Liver (tissue), 3 donors: ENCODE measurements around the gene PPL.

Experiments used
- ATF3 ChIP-seq: IDR thresholded peaks from 2 replicates; pipeline ENCODE4 v1.6.1; 2016; ENCODE audit warnings: antibody characterized with exemption
- CTCF ChIP-seq: fragments of 150-350 bp; IDR thresholded peaks from 2 replicates; pipeline ENCODE4 v1.5.1; 2017; ENCODE audit warnings: improper control_type of control experiment, low read depth, low read length; ENCODE audit not compliant: missing input control
- EGR1 ChIP-seq, 2 donors: IDR thresholded peaks; 2 replicates each; pipeline ENCODE4 v1.6.1; 2016 to 2018; ENCODE audit warnings: antibody characterized with exemption in 2 of 2, low read depth in 2 of 2
- GABPA ChIP-seq, 2 donors: IDR thresholded peaks in 1 of 2; conservative IDR thresholded peaks in 1 of 2; 2 replicates each; pipeline ENCODE4 v1.6.1; 2016; ENCODE audit warnings: antibody characterized with exemption in 2 of 2, mild to moderate bottlenecking in 1 of 2, moderate library complexity in 1 of 2
- JUND ChIP-seq, 2 donors: IDR thresholded peaks; 2 replicates each; pipeline ENCODE4 v1.6.1; 2016; ENCODE audit warnings: antibody characterized with exemption in 2 of 2
- MAX ChIP-seq: IDR thresholded peaks from 2 replicates; pipeline ENCODE4 v1.6.1; 2016; ENCODE audit warnings: antibody characterized with exemption
- RAD21 ChIP-seq, 2 donors: IDR thresholded peaks; 2 replicates each; pipeline ENCODE4 v1.6.1; 2016; ENCODE audit warnings: antibody characterized with exemption in 2 of 2, mild to moderate bottlenecking in 2 of 2
- RXRA ChIP-seq, 2 donors: IDR thresholded peaks; 2 replicates each; pipeline ENCODE4 v1.6.1; 2017 to 2018; ENCODE audit warnings: antibody characterized with exemption in 2 of 2, mild to moderate bottlenecking in 1 of 2
- YY1 ChIP-seq: IDR thresholded peaks from 2 replicates; pipeline ENCODE4 v1.6.1; 2016; ENCODE audit warnings: antibody characterized with exemption, mild to moderate bottlenecking
- donor health status: healthy.
- donor health status: healthy.

GRCh38 chr16:4960579-4960978, 23.6 kb upstream of the PPL start:
- no peak for TF ChIP-seq RAD21 (IDR thresholded peaks at IDR 0.05)
- TF ChIP-seq CTCF = no peak
- TF ChIP-seq GABPA (IDR thresholded peaks at IDR 0.05 in 1 of 2, conservative IDR thresholded peaks at IDR 0.05 in 1 of 2) = no peak
- no peak for TF ChIP-seq RXRA (IDR thresholded peaks at IDR 0.05)
- TF ChIP-seq MAX = no peak
- no peak for TF ChIP-seq EGR1 (IDR thresholded peaks at IDR 0.05; ENCODE audit: low read depth in 2 of 2)
- TF ChIP-seq YY1 = no peak
- no peak for TF ChIP-seq JUND (IDR thresholded peaks at IDR 0.05)
- no peak for TF ChIP-seq ATF3
